CD14-positive monocyte (primary cell): ENCODE measurements around the gene TMPRSS3. TPM values are rescaled to one million over a fixed set of nuclear protein-coding genes. Genes with fewer than 3 reads are reported as not detected.

Experiments used
- DNase-seq, 3 donors: peaks; one replicate each; pipeline ENCODE4 v3.0.0-alpha.2; 2011 to 2022
- H2AFZ ChIP-seq: 2 replicates; pipeline ENCODE4 v1.6.0; 2012; ENCODE audit warnings: mild to moderate bottlenecking, low read depth, low read length, inconsistent platforms; ENCODE audit not compliant: insufficient read depth, poor library complexity, severe bottlenecking
- H3K27ac ChIP-seq, 2 donors: 1 replicate in 1 of 2; 2 replicates in 1 of 2; pipeline ENCODE4 v1.5.1; 2012 to 2013; ENCODE audit warnings: low read length in 2 of 2, control low read depth in 1 of 2, inconsistent platforms in 1 of 2, low read depth in 1 of 2, mild to moderate bottlenecking in 1 of 2
- H3K27me3 ChIP-seq, 2 donors: one replicate each; pipeline versions ENCODE4 v1.6.0 to v1.6.1; 2011 to 2013; ENCODE audit warnings: low read length in 2 of 2; ENCODE audit not compliant: control insufficient read depth in 2 of 2, insufficient read depth in 2 of 2
- H3K36me3 ChIP-seq, 2 donors: replicated peaks in 1 of 2; 1 replicate in 1 of 2; 2 replicates in 1 of 2; pipeline versions ENCODE4 v1.5.1 to v1.6.1; 2012 to 2013; ENCODE audit warnings: low read length in 2 of 2, control low read depth in 1 of 2, inconsistent platforms in 1 of 2, mild to moderate bottlenecking in 1 of 2; ENCODE audit not compliant: insufficient read depth in 2 of 2, control insufficient read depth in 1 of 2
- H3K4me1 ChIP-seq, 2 donors: 1 replicate in 1 of 2; 2 replicates in 1 of 2; pipeline versions ENCODE4 v1.5.1 to v1.6.1; 2012 to 2013; ENCODE audit warnings: low read length in 2 of 2, control low read depth in 1 of 2, inconsistent platforms in 1 of 2, mild to moderate bottlenecking in 1 of 2, moderate library complexity in 1 of 2; ENCODE audit not compliant: insufficient read depth in 2 of 2, control insufficient read depth in 1 of 2
- H3K4me2 ChIP-seq: replicated peaks from 2 replicates; pipeline ENCODE3; 2012; ENCODE audit warnings: low read length, moderate library complexity, mild to moderate bottlenecking; ENCODE audit not compliant: poor library complexity, severe bottlenecking; ENCODE audit errors: extremely low read depth
- H3K4me3 ChIP-seq, 3 experiments: fragments of 200-600 bp in 1 of 3; sonication (generic) in 1 of 3; replicated peaks in 1 of 3; 1 replicate in 2 of 3; 2 replicates in 1 of 3; pipeline ENCODE4 v1.5.1; 2011 to 2013; ENCODE audit warnings: low read length in 3 of 3, mild to moderate bottlenecking in 3 of 3, control low read depth in 2 of 3, low read depth in 2 of 3, inconsistent platforms in 1 of 3, moderate library complexity in 1 of 3
- H3K79me2 ChIP-seq: 2 replicates; pipeline ENCODE4 v1.6.0; 2012; ENCODE audit warnings: mild to moderate bottlenecking, control low read depth, inconsistent platforms, low read length, moderate library complexity; ENCODE audit not compliant: insufficient read depth
- H3K9ac ChIP-seq: 2 replicates; pipeline ENCODE4 v1.6.0; 2017; ENCODE audit warnings: low read length, mild to moderate bottlenecking; ENCODE audit not compliant: insufficient read depth, poor library complexity, severe bottlenecking
- H3K9me3 ChIP-seq, 2 donors: replicated peaks in 1 of 2; 1 replicate in 1 of 2; 2 replicates in 1 of 2; pipeline versions ENCODE4 v1.5.1 to v1.6.1; 2012 to 2013; ENCODE audit warnings: low read length in 2 of 2, control low read depth in 1 of 2; ENCODE audit not compliant: control insufficient read depth in 1 of 2, insufficient read depth in 1 of 2
- H4K20me1 ChIP-seq: 2 replicates; pipeline ENCODE4 v1.6.0; 2012; ENCODE audit warnings: mild to moderate bottlenecking, low read length, control low read depth, moderate library complexity; ENCODE audit not compliant: insufficient read depth
- H3K27ac Mint-ChIP-seq, 7 donors: one replicate each; pipeline ENCODE4 v1.8.0; 2020; ENCODE audit warnings: mild to moderate bottlenecking in 7 of 7, mixed read lengths in 7 of 7, moderate library complexity in 6 of 7, inconsistent platforms in 2 of 7
- H3K27me3 Mint-ChIP-seq, 3 donors: one replicate each; pipeline ENCODE4 v1.8.0; 2021 to 2022; ENCODE audit warnings: low read depth in 3 of 3, mild to moderate bottlenecking in 3 of 3, mixed read lengths in 3 of 3, moderate library complexity in 3 of 3, inconsistent platforms in 1 of 3
- H3K36me3 Mint-ChIP-seq, 2 donors: one replicate each; pipeline ENCODE4 v1.8.0; 2020; ENCODE audit warnings: mixed read lengths in 2 of 2, inconsistent platforms in 1 of 2, mild to moderate bottlenecking in 1 of 2
- H3K4me1 Mint-ChIP-seq: one replicate; pipeline ENCODE4 v1.8.0; 2020; ENCODE audit warnings: mild to moderate bottlenecking, mixed read lengths
- H3K4me3 Mint-ChIP-seq, 2 donors: one replicate each; pipeline ENCODE4 v1.8.0; 2020; ENCODE audit warnings: mild to moderate bottlenecking in 2 of 2, mixed read lengths in 2 of 2, moderate library complexity in 1 of 2
- H3K9me3 Mint-ChIP-seq, 7 donors: one replicate each; pipeline ENCODE4 v1.8.0; 2020 to 2022; ENCODE audit warnings: mixed read lengths in 7 of 7, mild to moderate bottlenecking in 6 of 7, moderate library complexity in 6 of 7, inconsistent platforms in 2 of 7
- CTCF ChIP-seq: fragments of 200-600 bp; IDR thresholded peaks from one replicate; pipeline ENCODE4 v1.8.0; 2022; ENCODE audit warnings: antibody characterized with exemption, mild to moderate bottlenecking
- WGBS: methylation state at CpG from one replicate; pipeline ENCODE4 v1.1.5; 2013; ENCODE audit warnings: missing lambda C conversion rate; ENCODE audit not compliant: insufficient coverage; 5-methylcytosine and 5-hydroxymethylcytosine counted together
- intact Hi-C, 2 donors: fragments of 100-400 bp; cut with micrococcal nuclease; formaldehyde crosslinking; loops; one replicate each; pipeline versions ENCODE4 v1.15.0 to v1.15.1; 2023
- polyA plus RNA-seq, 3 donors: library from polyadenylated mRNA; depleted of rRNA in 1 of 3; unstranded in 2 of 3; stranded (reverse) in 1 of 3; fragments of 300-500 nt in 2 of 3; fragments of >200 nt in 1 of 3; fragmentation: Illumina TruSeq in 2 of 3; gene quantifications; 1 replicate in 2 of 3; 2 replicates in 1 of 3; pipeline ENCODE4 v1.2.3, GENCODE V29; 2012 to 2021

Gene TMPRSS3
- polyA plus RNA-seq, 3 donors: 0.30 TPM; not detected in 2

GRCh38 chr21:42419845-42420244 lies 24.0 kb upstream of the TMPRSS3 start:
- Histone ChIP-seq H2AFZ (no peak overlapping the region), H3K9ac (no peak overlapping the region), H3K27me3 (no peaks in the 10 kb centered on the region), H3K79me2 (no peaks in the 10 kb centered on the region), H3K4me1 (peaks cover 7 to 8% of the 10 kb centered on the region in 2 donors), H4K20me1 (no peaks in the 10 kb centered on the region), H3K4me2 (no peak overlapping the region), H3K27ac (no peak overlapping the region), H3K9me3 (no peaks in the 10 kb centered on the region), H3K4me3 (no peak overlapping the region), H3K36me3 (no peaks in the 10 kb centered on the region)
- peaks cover 0 to 3% (median 2%) of the 10 kb centered on the region in 3 donors for H3K27me3 Mint-ChIP-seq
- WGBS: 100% methylated on average over 1 of the region's 6 CpGs
- peaks cover 20% of the 10 kb centered on the region for H3K4me1 Mint-ChIP-seq
- H3K27ac Mint-ChIP-seq: no peak overlapping the region
- H3K36me3 Mint-ChIP-seq: no peaks in the 10 kb centered on the region
- no peak for TF ChIP-seq CTCF
- no peak overlapping the region for H3K4me3 Mint-ChIP-seq
- DNase-seq: no peak
- intact Hi-C loops: no loop called here
- H3K9me3 Mint-ChIP-seq: peaks cover 0 to 5% (median 0%) of the 10 kb centered on the region in 7 donors

GRCh38 chr21:42418886-42419285 lies 23.0 kb upstream of the TMPRSS3 start:
- Histone ChIP-seq H3K9ac (no peak overlapping the region), H3K27me3 (no peaks in the 10 kb centered on the region), H3K79me2 (no peaks in the 10 kb centered on the region), H3K4me2 (no peak overlapping the region), H3K27ac (no peak overlapping the region), H3K9me3 (no peaks in the 10 kb centered on the region), H3K4me1 (no peaks in the 10 kb centered on the region), H4K20me1 (no peaks in the 10 kb centered on the region), H3K36me3 (no peaks in the 10 kb centered on the region), H2AFZ (no peak overlapping the region), H3K4me3 (no peak overlapping the region)
- DNase-seq: no peak
- no CpG with 5 or more reads among the region's 4 CpGs for WGBS
- Mint-ChIP-seq H3K9me3 (peaks cover 0 to 5% (median 0%) of the 10 kb centered on the region in 7 donors), H3K36me3 (no peaks in the 10 kb centered on the region), H3K4me1 (peaks cover 12% of the 10 kb centered on the region), H3K4me3 (no peak overlapping the region), H3K27ac (no peak overlapping the region), H3K27me3 (peaks cover 0 to 3% (median 0%) of the 10 kb centered on the region in 3 donors)
- intact Hi-C loops: no loop called here
- no peak for TF ChIP-seq CTCF
